HG02763 (cell line): Measurements from ENCODE around the gene TNK1.
"Not testable (repeated sequence)": the region's sequence is repeated elsewhere in the genome, so short reads cannot be mapped to it uniquely, and the experiment has no call there.

Source experiments
- ATAC-seq: cut with Tn5 transposase; IDR thresholded peaks from one replicate; pipeline ENCODE4 v1.9.1; 2021; ENCODE audit warnings: mild to moderate bottlenecking, moderate library complexity; ENCODE audit not compliant: unreplicated experiment

Gene TNK1

DNA sequence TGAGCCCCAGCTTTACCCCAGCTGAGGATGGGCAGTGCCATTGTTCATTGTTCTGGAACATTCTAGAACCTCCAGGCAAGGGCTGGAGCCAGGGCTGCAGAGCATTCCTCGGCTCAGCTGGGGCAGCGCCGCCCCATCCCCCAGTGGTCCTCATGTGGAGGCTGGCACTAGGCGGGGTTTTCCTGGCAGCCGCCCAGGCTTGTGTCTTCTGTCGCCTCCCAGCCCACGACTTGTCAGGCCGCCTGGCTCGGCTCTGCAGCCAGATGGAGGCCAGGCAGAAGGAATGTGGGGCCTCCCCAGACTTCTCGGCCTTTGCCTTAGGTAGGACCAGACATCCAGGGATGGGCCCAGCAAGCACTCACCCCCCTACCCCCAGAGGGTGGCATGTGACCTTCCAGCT lies 25.8 kb upstream of the TNK1 start, which contains the start of gene TMEM95:
TSS of gene TMEM95 (plus strand) at position 104 of the 400 bp plus-strand sequence. CDS start at position 153, 49 bp downstream.
- no peak for ATAC-seq

DNA sequence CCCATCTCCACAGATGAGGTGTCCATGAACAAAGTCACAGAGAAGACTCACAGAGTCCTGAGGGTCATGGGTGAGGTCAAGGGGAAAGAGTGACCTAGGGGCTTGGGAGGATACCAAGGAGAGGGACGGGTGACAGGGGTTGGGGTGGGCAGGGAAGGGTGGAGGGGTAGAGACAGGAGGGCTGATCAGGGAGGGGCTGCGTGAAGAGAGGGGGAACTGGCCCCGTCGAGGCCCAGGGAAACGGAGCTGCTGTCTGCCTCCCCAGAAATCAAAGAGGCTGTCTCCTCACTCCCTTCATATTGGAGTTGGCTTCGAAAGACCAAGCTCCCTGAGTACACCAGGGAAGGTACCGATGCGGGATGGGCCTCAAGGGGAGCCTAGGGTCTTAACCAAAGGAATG lies 25.3 kb upstream of the TNK1 start:
- ATAC-seq: no peak

- ATAC-seq: no peak
Measured at GRCh38 chr17:7356072-7356549, 24.8 kb upstream of the TNK1 start.

GRCh38 chr17:7356756-7357155 lies 24.1 kb upstream of the TNK1 start:
- no peak for ATAC-seq

GRCh38 chr17:7357381-7357780 lies 23.5 kb upstream of the TNK1 start:
- no peak for ATAC-seq

DNA sequence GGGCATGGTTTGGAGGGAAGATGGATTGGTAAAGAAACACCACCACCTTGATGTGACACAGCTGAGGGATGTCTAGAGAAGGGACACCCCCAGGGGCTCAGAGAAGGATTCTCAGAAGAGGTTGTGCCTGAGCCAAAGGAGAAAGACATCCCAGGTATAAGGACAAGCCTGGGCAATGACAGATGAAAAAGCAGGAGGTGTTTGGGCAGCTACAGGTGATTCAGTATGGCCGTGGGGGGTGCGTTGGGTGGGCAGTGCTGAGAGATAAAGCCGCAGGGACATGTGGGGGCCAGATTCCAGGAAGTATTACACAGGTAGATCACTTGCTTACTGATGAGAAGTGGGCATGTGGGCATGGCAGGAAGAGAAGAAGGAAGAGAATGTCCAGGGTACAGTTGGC lies 19.0 kb upstream of the TNK1 start:
- ATAC-seq: no peak

- ATAC-seq: no peak
Measured at GRCh38 chr17:7363311-7363710, 17.6 kb upstream of the TNK1 start.

DNA sequence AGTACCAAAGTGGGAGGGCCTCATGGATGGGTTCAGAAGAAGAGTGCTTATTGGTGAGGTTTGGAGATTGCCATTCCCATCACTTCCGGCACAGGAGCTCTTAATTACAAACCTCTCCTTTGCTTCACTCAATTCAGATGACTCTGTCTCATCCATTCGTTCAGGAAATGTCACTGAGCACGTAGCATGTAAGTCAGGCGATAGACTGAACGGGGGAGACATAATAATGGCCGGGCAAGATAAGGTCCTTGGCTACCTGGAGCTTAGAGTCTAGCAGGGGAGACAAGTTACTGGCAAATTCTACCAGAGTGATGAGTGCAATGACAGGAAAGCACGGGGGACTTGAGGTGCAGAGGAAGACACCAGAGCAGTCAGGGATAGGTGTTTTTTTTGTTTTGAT lies 14.9 kb upstream of the TNK1 start:
- not testable (repeated sequence) for ATAC-seq

GRCh38 chr17:7367083-7367482 lies 13.8 kb upstream of the TNK1 start:
- no peak for ATAC-seq

DNA sequence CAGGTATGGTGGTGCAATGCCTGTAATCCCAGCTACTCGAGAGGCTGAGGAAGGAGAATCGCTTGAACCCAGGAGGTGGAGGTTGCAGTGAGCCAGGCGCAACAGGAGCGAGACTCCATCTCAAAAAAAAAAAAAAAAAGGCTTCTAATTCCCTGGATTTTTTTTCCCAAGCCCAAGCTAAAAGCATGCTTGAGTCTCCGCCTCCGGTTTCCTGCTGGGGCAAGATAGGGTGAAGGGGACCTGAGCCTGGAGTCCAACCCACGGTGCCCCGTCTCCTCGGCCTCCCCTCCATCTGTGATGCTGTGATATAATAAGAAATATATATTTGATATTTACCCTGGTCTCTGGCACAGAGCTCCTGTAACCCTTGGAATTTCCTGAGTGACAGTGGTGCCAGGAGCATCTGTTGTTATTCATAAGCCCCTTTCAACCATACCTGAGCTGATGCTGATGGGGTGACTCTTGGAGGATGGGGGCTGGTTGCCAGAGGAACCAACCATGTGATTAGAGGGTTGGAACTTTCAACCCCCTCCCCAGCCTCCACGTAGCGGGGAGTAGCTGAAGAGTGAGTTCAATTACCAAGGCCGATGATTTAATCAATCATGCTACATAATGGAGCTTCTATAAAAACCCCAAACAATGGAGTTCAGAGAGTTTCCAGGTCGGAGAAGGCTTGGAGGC lies 12.8 kb upstream of the TNK1 start:
- no peak for ATAC-seq

DNA sequence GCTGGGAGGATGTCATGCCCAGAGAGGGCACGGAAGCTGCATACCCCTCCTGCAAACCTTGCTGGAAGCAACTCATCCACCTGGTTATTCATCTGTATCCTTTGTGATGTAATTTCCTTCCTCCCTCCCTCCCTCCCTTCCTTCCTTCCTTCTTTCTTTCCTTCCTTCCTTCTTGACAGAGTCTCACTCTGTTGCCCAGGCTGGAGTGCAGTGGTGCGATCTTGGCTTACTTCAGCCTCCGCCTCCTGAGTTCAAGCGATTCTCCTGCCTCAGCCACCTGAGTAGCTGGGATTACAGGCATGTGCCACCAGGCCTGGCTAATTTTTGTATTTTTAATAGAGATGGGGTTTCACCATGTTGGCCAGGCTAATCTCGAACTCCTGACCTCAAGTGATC lies 12.3 kb upstream of the TNK1 start:
- not testable (repeated sequence) for ATAC-seq

GRCh38 chr17:7369825-7370224 lies 11.1 kb upstream of the TNK1 start:
- no peak for ATAC-seq

DNA sequence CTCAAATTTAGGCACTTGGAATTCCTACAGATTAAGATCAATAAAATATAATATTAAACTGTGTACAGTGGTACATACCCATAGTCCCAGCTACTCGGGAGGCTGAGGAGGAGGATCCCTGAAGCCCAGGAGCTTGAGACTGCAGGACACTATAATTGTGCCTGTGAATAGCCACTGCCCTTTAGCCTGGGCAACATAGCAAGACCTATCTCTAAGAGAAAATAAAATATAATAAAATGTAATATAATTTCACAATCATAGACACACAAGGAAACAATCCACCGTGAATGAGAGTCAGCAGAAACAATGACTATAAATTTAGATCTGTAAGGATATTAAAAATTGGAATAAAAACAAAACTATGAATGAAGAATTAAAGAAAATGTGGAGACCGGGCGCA lies 10.0 kb upstream of the TNK1 start:
- ATAC-seq: no peak

GRCh38 chr17:7374353-7374752 lies 6.5 kb upstream of the TNK1 start:
- no peak for ATAC-seq

GRCh38 chr17:7379134-7379533 lies 1.8 kb upstream of the TNK1 start:
- no peak for ATAC-seq

DNA sequence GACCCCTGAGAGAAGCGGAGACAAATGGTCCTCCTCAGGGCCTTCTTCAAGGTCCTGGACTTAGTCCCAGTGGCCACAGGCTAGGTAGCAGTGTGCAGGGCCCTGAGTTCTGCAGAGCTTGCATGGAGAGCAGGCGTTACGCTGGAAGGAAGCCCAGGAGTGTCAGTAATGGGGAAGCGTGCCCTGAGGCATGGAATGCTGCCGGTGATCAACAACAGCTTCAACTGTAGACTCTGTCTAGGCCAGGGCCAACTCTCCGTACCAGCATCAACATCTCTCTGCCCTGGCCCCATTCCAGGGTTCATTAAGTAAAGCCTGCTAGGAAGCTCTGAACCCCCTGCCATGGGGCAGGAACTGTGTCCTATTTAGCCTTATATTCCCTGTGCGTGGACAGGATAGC lies 568 bp upstream of the TNK1 start:
- ATAC-seq: no peak

DNA sequence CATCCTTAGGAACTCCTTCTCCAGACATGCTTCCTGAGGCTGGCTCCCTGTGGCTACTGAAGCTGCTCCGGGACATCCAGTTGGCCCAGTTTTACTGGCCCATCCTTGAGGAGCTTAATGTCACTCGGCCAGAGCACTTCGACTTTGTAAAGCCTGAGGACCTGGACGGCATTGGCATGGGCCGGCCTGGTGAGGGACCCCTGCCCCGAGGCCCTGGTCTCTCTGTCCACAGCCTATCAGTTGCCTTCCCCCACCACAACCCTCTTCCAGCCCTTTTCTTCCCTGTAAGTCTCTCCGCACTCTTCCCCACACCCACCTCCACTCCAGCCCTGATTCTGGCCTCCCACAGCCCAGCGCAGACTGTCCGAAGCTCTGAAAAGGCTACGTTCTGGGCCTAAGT lies 2.0 kb downstream of the TNK1 start:
- ATAC-seq: no peak

GRCh38 chr17:7383371-7383741 lies 2.5 kb downstream of the TNK1 start:
- ATAC-seq: no peak

- peak; percentile 61 for ATAC-seq
Measured at GRCh38 chr17:7383742-7384488, 3.0 kb downstream of the TNK1 start.

- no peak for ATAC-seq
Measured at GRCh38 chr17:7384489-7385081, 3.7 kb downstream of the TNK1 start.

- ATAC-seq: no peak
Measured at GRCh38 chr17:7388856-7389255, 8.0 kb downstream of the TNK1 start.
